GM18517 (cell line): Measurements from ENCODE around the gene CIC.
"Not testable (repeated sequence)": the region's sequence is repeated elsewhere in the genome, so short reads cannot be mapped to it uniquely, and the experiment has no call there.

Experiments used
- ATAC-seq: cut with Tn5 transposase; IDR thresholded peaks from one replicate; pipeline ENCODE4 v1.9.1; 2021; ENCODE audit warnings: mild to moderate bottlenecking, moderate library complexity; ENCODE audit not compliant: unreplicated experiment

Gene CIC

GRCh38 chr19:42254089-42254849, 14.8 kb upstream of the CIC start:
- ATAC-seq, result peak; percentile 33

GRCh38 chr19:42254850-42255765, 13.9 kb upstream of the CIC start, which contains the start of gene ERF:
TSS of gene ERF (minus strand) at chr19:42255128. CDS start at chr19:42254999, 129 bp downstream.
- peak; percentile 42 for ATAC-seq

- no peak for ATAC-seq
Measured at GRCh38 chr19:42255766-42256745, 13.0 kb upstream of the CIC start.

- not testable (repeated sequence) for ATAC-seq
Measured at GRCh38 chr19:42257842-42258241, 11.2 kb upstream of the CIC start.

GRCh38 chr19:42261763-42262162, 7.3 kb upstream of the CIC start:
- no peak for ATAC-seq

GRCh38 chr19:42266105-42266504, 2.9 kb upstream of the CIC start:
- not testable (repeated sequence) for ATAC-seq

- not testable (repeated sequence) for ATAC-seq
Measured at GRCh38 chr19:42266928-42267603, 2.0 kb upstream of the CIC start.

- no peak for ATAC-seq
Measured at GRCh38 chr19:42267644-42268141, 1.4 kb upstream of the CIC start.

GRCh38 chr19:42268142-42268703, 829 bp upstream of the CIC start:
- peak; percentile 59 for ATAC-seq

GRCh38 chr19:42269478-42270345, 660 bp downstream of the CIC start:
- no peak for ATAC-seq

GRCh38 chr19:42270346-42271044, 1.4 kb downstream of the CIC start:
- ATAC-seq, result no peak

GRCh38 chr19:42271045-42271419, 2.0 kb downstream of the CIC start:
- ATAC-seq, result no peak

GRCh38 chr19:42271861-42272534, 2.9 kb downstream of the CIC start:
- ATAC-seq, result no peak

GRCh38 chr19:42272535-42272897, 3.5 kb downstream of the CIC start:
- no peak for ATAC-seq

GRCh38 chr19:42272989-42273406, 3.9 kb downstream of the CIC start:
- no peak for ATAC-seq

- no peak for ATAC-seq
Measured at GRCh38 chr19:42273407-42274064, 4.5 kb downstream of the CIC start.
